Activated CD4-positive, alpha-beta T cell treated with anti-CD3 and anti-CD28 coated beads for 1 hour (primary cell): Measurements from ENCODE around the gene AATK.

ENCODE experiments used
- DNase-seq: peaks from one replicate; pipeline ENCODE4 v3.0.0-alpha.2; 2020

Gene AATK

GRCh38 chr17:81194941-81195901 is 29.2 kb upstream of the AATK start:
- no peak for DNase-seq

GRCh38 chr17:81194225-81194760 is 28.3 kb upstream of the AATK start:
- DNase-seq = no peak

GRCh38 chr17:81193470-81194224 is 27.6 kb upstream of the AATK start:
- DNase-seq = no peak

- no peak for DNase-seq
These were observed 27.0 kb upstream of the AATK start for GRCh38 chr17:81193051-81193410.

GRCh38 chr17:81192386-81193050 is 26.5 kb upstream of the AATK start:
- DNase-seq = no peak

- DNase-seq = no peak
These were observed 25.6 kb upstream of the AATK start for GRCh38 chr17:81191646-81192045.

- DNase-seq = no peak
These were observed 25.1 kb upstream of the AATK start for GRCh38 chr17:81191116-81191515.

- DNase-seq = no peak
These were observed 24.6 kb upstream of the AATK start for GRCh38 chr17:81190591-81190990.

GRCh38 chr17:81189670-81190530 is 23.9 kb upstream of the AATK start:
- DNase-seq = no peak

GRCh38 chr17:81189016-81189415 is 23.0 kb upstream of the AATK start:
- no peak for DNase-seq

GRCh38 chr17:81188491-81188840 is 22.4 kb upstream of the AATK start:
- no peak for DNase-seq

- no peak for DNase-seq
These were observed 21.8 kb upstream of the AATK start for GRCh38 chr17:81187586-81188490.

GRCh38 chr17:81187120-81187519 is 21.1 kb upstream of the AATK start:
- no peak for DNase-seq

- no peak for DNase-seq
These were observed 20.2 kb upstream of the AATK start for GRCh38 chr17:81186203-81186602.

- no peak for DNase-seq
These were observed 18.5 kb upstream of the AATK start for GRCh38 chr17:81184555-81184954.

GRCh38 chr17:81183807-81184206 is 17.8 kb upstream of the AATK start:
- DNase-seq = no peak

- no peak for DNase-seq
These were observed 17.3 kb upstream of the AATK start for GRCh38 chr17:81183316-81183715.

- no peak for DNase-seq
These were observed 16.6 kb upstream of the AATK start for GRCh38 chr17:81182596-81182995.

- no peak for DNase-seq
These were observed 15.8 kb upstream of the AATK start for GRCh38 chr17:81181811-81182185.

- DNase-seq = no peak
These were observed 15.1 kb upstream of the AATK start for GRCh38 chr17:81180836-81181810.
